Pulmonary artery endothelial cell (primary cell): ENCODE measurements around the gene BEX2. TPM values are rescaled to one million over a fixed set of nuclear protein-coding genes. Genes with fewer than 3 reads are reported as not detected.

ENCODE experiments used
- DNase-seq: peaks from one replicate; pipeline ENCODE4 v3.0.0-alpha.2; 2011; ENCODE audit warnings: low read depth, low spot score
- total RNA-seq: library from RNA; depleted of rRNA; stranded (reverse); fragments of >200 nt; gene quantifications from 2 replicates; pipeline ENCODE4 v1.2.3, GENCODE V29; 2014

The BEX2 gene
- total RNA-seq, 1 donor from 2014 or later, result 0.86 TPM

- DNase-seq, result no peak
Measured at GRCh38 chrX:103274284-103274683, 36.5 kb downstream of the BEX2 start.

Other genes starting within 250 kb of the BEX2 start
- 0.20 TPM in 1 of 2 replicates, not detected in the other for gene BEX1, start 246.8 kb downstream of the BEX2 start, total RNA-seq
- not detected in 2 replicates for gene NXF3, start 217.8 kb downstream of the BEX2 start, total RNA-seq
- gene BEX4, start 95.9 kb downstream of the BEX2 start, total RNA-seq, result 19.1 and 20.6 TPM in 2 replicates
- 70.2 and 88.2 TPM in 2 replicates for gene TCEAL8, start 55.8 kb downstream of the BEX2 start, total RNA-seq
- gene TCEAL5, start 34.2 kb downstream of the BEX2 start, total RNA-seq, result not detected in 2 replicates
- gene TCEAL7, start 19.2 kb upstream of the BEX2 start, total RNA-seq, result 1.9 and 15.7 TPM in 2 replicates
- gene TCEAL9, start 45.5 kb upstream of the BEX2 start, total RNA-seq, result 81.4 and 106 TPM in 2 replicates
- 232 and 264 TPM in 2 replicates for gene BEX3, start 65.5 kb upstream of the BEX2 start, total RNA-seq
- gene RAB40A, start 208.5 kb upstream of the BEX2 start, total RNA-seq, result not detected in 2 replicates